HepG2 (cell line): ENCODE results near the gene NEURL1. TPM values are rescaled to one million over a fixed set of nuclear protein-coding genes. Genes with fewer than 3 reads are reported as not detected.

ENCODE experiments used
- ATF7-NPFF ChIP-seq: sonication (generic); formaldehyde crosslinking; IDR thresholded peaks from 2 replicates; pipeline ENCODE4 v1.8.1; 2023; ENCODE audit warnings: mild to moderate bottlenecking, low read depth, missing genetic modification reagents, moderate library complexity
- CAMTA2 ChIP-seq: sonication (generic); formaldehyde crosslinking; IDR thresholded peaks from 2 replicates; pipeline ENCODE4 v1.4.0; 2020; ENCODE audit warnings: mild to moderate bottlenecking, missing genetic modification reagents, borderline replicate concordance
- EP300 ChIP-seq, 3 experiments: sonication (generic) in 1 of 3; formaldehyde crosslinking in 1 of 3; IDR thresholded peaks; 2 replicates each; pipeline versions ENCODE4 v1.5.1 to v1.6.1; 2011 to 2020; ENCODE audit warnings: low read depth in 2 of 3, low read length in 2 of 3, borderline replicate concordance in 1 of 3, improper control_type of control experiment in 1 of 3, mild to moderate bottlenecking in 1 of 3, missing genetic modification reagents in 1 of 3, moderate library complexity in 1 of 3
- HIVEP1 ChIP-seq: sonication (generic); formaldehyde crosslinking; IDR thresholded peaks from 2 replicates; pipeline ENCODE4 v1.4.0; 2020; ENCODE audit warnings: mild to moderate bottlenecking, missing genetic modification reagents
- MED8 ChIP-seq: sonication (generic); formaldehyde crosslinking; IDR thresholded peaks from 2 replicates; pipeline ENCODE4 v1.8.1; 2023; ENCODE audit warnings: mild to moderate bottlenecking, missing genetic modification reagents; ENCODE audit not compliant: insufficient replicate concordance
- PHF5A ChIP-seq: IDR thresholded peaks from one replicate; pipeline ENCODE4 v1.6.1; 2018; ENCODE audit warnings: low read depth, missing genetic modification reagents; ENCODE audit not compliant: unreplicated experiment
- POLR2G ChIP-seq: fragments of 200-400 bp; formaldehyde crosslinking; IDR thresholded peaks from 2 replicates; pipeline ENCODE4 v1.6.1; 2018; ENCODE audit warnings: mild to moderate bottlenecking, low read depth, low read length, moderate library complexity
- SALL1 ChIP-seq: sonication (generic); formaldehyde crosslinking; IDR thresholded peaks from 2 replicates; pipeline ENCODE4 v1.8.0; 2022; ENCODE audit warnings: mild to moderate bottlenecking, missing genetic modification reagents
- TAF1 ChIP-seq: sonication (generic); formaldehyde crosslinking; IDR thresholded peaks from 2 replicates; pipeline ENCODE4 v1.4.0; 2020; ENCODE audit warnings: missing genetic modification reagents
- U2AF2 ChIP-seq: fragments of 200-400 bp; formaldehyde crosslinking; IDR thresholded peaks from 2 replicates; pipeline ENCODE4 v1.6.1; 2017; ENCODE audit warnings: low read depth, mild to moderate bottlenecking, low read length
- ZSCAN20 ChIP-seq: sonication (generic); formaldehyde crosslinking; IDR thresholded peaks from 2 replicates; pipeline ENCODE4 v1.4.0; 2020; ENCODE audit warnings: missing genetic modification reagents, mild to moderate bottlenecking, borderline replicate concordance
- ZZZ3 ChIP-seq: sonication (generic); formaldehyde crosslinking; IDR thresholded peaks from 2 replicates; pipeline ENCODE4 v1.4.0; 2020; ENCODE audit warnings: missing genetic modification reagents, mild to moderate bottlenecking, borderline replicate concordance
- polyA plus RNA-seq, 8 experiments: library from polyadenylated mRNA; depleted of rRNA in 3 of 8; stranded (reverse) in 7 of 8; unstranded in 1 of 8; fragments of >200 nt; fragmentation: Illumina TruSeq in 4 of 8; extraction: Trizol in 4 of 8; gene quantifications; 2 replicates each; pipeline versions ENCODE4 v1.2.1 to v1.2.3, GENCODE V29; 2011 to 2016; ENCODE audit warnings: low read depth in 4 of 8, missing spikeins in 1 of 8, mixed read lengths in 1 of 8; ENCODE audit not compliant: insufficient read depth in 1 of 8
- total RNA-seq, 5 experiments: library from RNA; depleted of rRNA; stranded (reverse); fragments of >200 nt; fragmentation: Illumina TruSeq; extraction: Trizol; gene quantifications; 2 replicates each; pipeline ENCODE4 v1.2.3, GENCODE V29; 2016; ENCODE audit warnings: low read depth in 1 of 5
- TF ChIP-seq, protein P1 (sequence below): sonication (generic); formaldehyde crosslinking; IDR thresholded peaks from 2 replicates; pipeline ENCODE4 v1.5.0; 2020; ENCODE audit warnings: missing genetic modification reagents
- TF ChIP-seq, protein P2 (sequence below): sonication (generic); formaldehyde crosslinking; IDR thresholded peaks from 2 replicates; pipeline ENCODE4 v1.5.1; 2020; ENCODE audit warnings: missing genetic modification reagents, mild to moderate bottlenecking, borderline replicate concordance
- TF ChIP-seq, protein P3 (sequence below): IDR thresholded peaks from 2 replicates; pipeline ENCODE4 v1.6.1; 2016; ENCODE audit warnings: missing biosample characterization, missing genetic modification reagents, low read depth
- TF ChIP-seq, protein P4 (sequence below): fragments of 450-650 bp; IDR thresholded peaks from 2 replicates; pipeline ENCODE4 v1.6.1; 2016
- TF ChIP-seq, protein P5 (sequence below): IDR thresholded peaks from 2 replicates; pipeline ENCODE4 v1.6.1; 2016; ENCODE audit warnings: low read depth, control low read depth

Gene NEURL1
- total and polyA plus RNA-seq, 2 of the 13 experiments (the other 11 are each of a cell fraction or from before 2014, with no cell fraction given) = not detected

DNA sequence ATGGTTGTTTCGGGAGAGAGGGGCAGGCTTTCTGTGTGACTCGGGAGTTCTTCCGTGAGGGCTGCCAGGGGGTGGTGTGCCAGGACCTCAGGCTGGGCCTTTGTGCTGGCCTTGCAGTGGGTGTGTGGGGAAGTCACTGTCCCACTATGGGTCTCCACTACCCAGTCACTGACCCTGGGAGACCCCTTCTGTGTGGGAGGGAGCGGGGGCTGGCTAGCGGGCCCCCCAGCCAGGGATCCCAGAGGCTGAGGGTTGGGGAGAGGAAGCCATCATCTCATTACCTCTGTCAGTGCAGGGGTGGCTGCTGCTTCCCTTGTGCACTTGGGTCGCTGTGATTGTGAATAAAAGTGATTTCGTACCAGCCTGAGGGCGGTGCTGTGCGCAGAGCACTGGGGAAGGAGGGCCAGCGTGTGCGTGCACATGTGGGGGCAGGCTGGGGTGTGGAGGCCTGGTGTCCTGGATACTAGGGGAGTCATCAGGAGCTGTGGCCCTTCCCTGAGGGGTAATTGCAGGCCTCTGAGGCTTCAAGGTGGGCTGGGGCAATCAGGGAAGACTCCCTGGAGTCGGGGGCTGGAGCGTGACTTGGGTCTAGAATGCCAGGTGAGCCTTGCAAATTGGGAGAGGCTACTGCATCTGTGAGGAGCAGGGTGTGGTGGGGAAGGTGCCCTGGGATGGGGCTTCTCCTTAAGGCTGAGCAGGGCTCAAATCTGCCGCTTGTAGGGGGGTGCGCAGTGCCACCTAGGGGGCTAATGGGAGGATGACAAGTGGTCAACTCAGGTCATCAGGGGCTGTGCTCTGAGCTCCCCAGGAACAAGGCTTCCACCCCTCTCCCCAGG is 98.9 kb downstream of the NEURL1 start (continued):
- TF ChIP-seq, protein P1, sequence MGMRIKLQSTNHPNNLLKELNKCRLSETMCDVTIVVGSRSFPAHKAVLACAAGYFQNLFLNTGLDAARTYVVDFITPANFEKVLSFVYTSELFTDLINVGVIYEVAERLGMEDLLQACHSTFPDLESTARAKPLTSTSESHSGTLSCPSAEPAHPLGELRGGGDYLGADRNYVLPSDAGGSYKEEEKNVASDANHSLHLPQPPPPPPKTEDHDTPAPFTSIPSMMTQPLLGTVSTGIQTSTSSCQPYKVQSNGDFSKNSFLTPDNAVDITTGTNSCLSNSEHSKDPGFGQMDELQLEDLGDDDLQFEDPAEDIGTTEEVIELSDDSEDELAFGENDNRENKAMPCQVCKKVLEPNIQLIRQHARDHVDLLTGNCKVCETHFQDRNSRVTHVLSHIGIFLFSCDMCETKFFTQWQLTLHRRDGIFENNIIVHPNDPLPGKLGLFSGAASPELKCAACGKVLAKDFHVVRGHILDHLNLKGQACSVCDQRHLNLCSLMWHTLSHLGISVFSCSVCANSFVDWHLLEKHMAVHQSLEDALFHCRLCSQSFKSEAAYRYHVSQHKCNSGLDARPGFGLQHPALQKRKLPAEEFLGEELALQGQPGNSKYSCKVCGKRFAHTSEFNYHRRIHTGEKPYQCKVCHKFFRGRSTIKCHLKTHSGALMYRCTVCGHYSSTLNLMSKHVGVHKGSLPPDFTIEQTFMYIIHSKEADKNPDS (CRISPR knock-in tag) = 0 out of 2 replicates have a peak, but pooled peaks have one; percentile 24
- TF ChIP-seq, protein P2, sequence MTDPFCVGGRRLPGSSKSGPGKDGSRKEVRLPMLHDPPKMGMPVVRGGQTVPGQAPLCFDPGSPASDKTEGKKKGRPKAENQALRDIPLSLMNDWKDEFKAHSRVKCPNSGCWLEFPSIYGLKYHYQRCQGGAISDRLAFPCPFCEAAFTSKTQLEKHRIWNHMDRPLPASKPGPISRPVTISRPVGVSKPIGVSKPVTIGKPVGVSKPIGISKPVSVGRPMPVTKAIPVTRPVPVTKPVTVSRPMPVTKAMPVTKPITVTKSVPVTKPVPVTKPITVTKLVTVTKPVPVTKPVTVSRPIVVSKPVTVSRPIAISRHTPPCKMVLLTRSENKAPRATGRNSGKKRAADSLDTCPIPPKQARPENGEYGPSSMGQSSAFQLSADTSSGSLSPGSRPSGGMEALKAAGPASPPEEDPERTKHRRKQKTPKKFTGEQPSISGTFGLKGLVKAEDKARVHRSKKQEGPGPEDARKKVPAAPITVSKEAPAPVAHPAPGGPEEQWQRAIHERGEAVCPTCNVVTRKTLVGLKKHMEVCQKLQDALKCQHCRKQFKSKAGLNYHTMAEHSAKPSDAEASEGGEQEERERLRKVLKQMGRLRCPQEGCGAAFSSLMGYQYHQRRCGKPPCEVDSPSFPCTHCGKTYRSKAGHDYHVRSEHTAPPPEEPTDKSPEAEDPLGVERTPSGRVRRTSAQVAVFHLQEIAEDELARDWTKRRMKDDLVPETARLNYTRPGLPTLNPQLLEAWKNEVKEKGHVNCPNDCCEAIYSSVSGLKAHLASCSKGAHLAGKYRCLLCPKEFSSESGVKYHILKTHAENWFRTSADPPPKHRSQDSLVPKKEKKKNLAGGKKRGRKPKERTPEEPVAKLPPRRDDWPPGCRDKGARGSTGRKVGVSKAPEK = no peak
- no peak for TF ChIP-seq ZZZ3 (CRISPR knock-in tag)
- TF ChIP-seq, protein P3, sequence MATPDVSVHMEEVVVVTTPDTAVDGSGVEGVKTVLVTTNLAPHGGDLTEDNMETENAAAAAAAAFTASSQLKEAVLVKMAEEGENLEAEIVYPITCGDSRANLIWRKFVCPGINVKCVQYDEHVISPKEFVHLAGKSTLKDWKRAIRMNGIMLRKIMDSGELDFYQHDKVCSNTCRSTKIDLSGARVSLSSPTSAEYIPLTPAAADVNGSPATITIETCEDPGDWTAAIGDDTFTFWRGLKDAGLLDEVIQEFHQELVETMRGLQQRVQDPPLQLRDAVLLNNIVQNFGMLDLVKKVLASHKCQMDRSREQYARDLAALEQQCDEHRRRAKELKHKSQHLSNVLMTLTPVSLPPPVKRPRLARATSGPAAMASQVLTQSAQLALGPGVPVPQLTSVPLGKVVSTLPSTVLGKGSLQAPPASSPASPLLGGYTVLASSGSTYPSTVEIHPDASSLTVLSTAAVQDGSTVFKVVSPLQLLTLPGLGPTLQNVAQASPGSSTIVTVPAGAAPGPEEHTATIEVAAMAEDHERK (CRISPR knock-in tag) = no peak
- TF ChIP-seq, protein P4, sequence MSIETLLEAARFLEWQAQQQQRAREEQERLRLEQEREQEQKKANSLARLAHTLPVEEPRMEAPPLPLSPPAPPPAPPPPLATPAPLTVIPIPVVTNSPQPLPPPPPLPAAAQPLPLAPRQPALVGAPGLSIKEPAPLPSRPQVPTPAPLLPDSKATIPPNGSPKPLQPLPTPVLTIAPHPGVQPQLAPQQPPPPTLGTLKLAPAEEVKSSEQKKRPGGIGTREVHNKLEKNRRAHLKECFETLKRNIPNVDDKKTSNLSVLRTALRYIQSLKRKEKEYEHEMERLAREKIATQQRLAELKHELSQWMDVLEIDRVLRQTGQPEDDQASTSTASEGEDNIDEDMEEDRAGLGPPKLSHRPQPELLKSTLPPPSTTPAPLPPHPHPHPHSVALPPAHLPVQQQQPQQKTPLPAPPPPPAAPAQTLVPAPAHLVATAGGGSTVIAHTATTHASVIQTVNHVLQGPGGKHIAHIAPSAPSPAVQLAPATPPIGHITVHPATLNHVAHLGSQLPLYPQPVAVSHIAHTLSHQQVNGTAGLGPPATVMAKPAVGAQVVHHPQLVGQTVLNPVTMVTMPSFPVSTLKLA = no peak
- TF ChIP-seq PHF5A (CRISPR knock-in tag) = no peak
- TF ChIP-seq EP300 (IDR thresholded peaks at IDR 0.05; ENCODE audit: low read depth in 2 of 2, low read length in 2 of 2) = no peak
- no peak for TF ChIP-seq EP300 (CRISPR knock-in tag; IDR thresholded peaks at IDR 0.05; ENCODE audit: borderline replicate concordance)
- TF ChIP-seq U2AF2 = no peak
- no peak for TF ChIP-seq TAF1 (CRISPR knock-in tag)
- no peak for TF ChIP-seq ZSCAN20 (CRISPR knock-in tag)
- no peak for TF ChIP-seq CAMTA2 (CRISPR knock-in tag)
- TF ChIP-seq HIVEP1 = no peak
- TF ChIP-seq ATF7-NPFF = no peak
- TF ChIP-seq MED8 (CRISPR knock-in tag) = no peak
- TF ChIP-seq POLR2G = peak; percentile 14; the same call in 1 of the 2 replicates
- TF ChIP-seq, protein P5, sequence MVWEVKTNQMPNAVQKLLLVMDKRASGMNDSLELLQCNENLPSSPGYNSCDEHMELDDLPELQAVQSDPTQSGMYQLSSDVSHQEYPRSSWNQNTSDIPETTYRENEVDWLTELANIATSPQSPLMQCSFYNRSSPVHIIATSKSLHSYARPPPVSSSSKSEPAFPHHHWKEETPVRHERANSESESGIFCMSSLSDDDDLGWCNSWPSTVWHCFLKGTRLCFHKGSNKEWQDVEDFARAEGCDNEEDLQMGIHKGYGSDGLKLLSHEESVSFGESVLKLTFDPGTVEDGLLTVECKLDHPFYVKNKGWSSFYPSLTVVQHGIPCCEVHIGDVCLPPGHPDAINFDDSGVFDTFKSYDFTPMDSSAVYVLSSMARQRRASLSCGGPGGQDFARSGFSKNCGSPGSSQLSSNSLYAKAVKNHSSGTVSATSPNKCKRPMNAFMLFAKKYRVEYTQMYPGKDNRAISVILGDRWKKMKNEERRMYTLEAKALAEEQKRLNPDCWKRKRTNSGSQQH (CRISPR knock-in tag) = no peak
- peak; percentile 28; the same call in 1 of the 2 replicates for TF ChIP-seq SALL1
